ENCODE results near the gene KCNAB2.
A peak's percentile ranks its signal among the peaks of the same experiment; 100 is the strongest.

The KCNAB2 gene

DNA sequence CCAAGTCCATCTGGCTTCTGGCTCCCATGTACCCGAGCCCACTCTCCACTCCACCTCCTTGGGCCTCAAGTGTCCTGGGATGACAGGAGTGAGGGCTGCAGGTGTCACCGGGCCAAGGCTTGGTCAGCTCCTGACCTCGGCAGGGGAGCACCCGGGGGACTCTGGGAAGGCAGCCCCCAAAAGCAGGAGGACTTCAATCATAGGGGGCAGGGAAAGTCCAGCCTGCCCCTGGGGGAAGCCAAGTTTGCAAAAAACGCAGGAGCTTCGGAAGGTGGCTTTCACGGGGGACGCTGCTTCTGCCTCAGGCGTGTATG, 56.8 kb downstream of the KCNAB2 start:
- DNase-seq (ENCODE audit: insufficient read length) (no peak), FAIRE-seq (no peak)
- TF ChIP-seq POLR2AphosphoS5 (IDR thresholded peaks at IDR 0.05; ENCODE audit: low read depth, low read length) (no peak), TAF1 (IDR thresholded peaks at IDR 0.05; ENCODE audit: borderline replicate concordance, low read depth, low read length) (no peak), POLR2A (IDR thresholded peaks at IDR 0.05; ENCODE audit: low read depth, low read length) (no peak)

- TF ChIP-seq TAF1 (IDR thresholded peaks at IDR 0.05; ENCODE audit: borderline replicate concordance, low read depth, low read length) (no peak), POLR2AphosphoS5 (IDR thresholded peaks at IDR 0.05; ENCODE audit: low read depth, low read length) (no peak), POLR2A (IDR thresholded peaks at IDR 0.05; ENCODE audit: low read depth, low read length) (no peak)
- no peak for DNase-seq (ENCODE audit: insufficient read length)
- no peak for FAIRE-seq
Measured at GRCh38 chr1:6103111-6103853, 57.6 kb downstream of the KCNAB2 start.

DNA sequence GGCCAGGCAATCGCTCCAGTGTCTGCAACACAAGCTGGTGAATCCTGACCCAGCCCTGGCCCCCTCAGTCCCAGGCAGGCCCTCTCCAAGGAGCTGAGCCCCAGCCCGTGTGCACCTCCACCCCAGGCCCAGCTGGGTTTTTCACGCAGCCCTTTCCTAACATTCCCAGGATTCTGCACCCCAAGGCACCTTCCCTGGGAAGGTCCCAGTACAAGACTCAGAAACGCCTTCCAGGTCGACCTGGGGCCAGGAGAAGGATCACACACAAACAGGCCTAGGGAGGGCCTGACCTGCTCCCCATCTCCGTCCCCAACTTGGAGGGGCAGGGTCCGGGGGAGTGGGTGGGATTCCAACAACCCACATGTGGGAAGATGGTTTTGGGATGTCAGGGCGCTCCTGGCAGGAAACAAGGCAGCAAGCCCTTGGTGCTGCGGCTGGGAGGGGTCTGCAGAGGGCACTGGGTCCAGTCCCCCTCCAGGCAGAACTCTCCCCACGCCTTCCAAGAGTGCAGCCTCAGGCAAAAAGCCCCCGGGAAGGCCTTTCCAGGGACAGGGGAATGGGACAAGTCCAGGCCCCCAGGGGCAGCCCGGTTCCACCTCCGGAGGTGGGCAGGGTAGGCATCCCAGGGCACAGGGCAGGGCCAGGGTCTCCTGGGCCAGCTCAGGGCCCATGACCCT, 58.3 kb downstream of the KCNAB2 start:
- FAIRE-seq (no peak), DNase-seq (ENCODE audit: insufficient read length) (no peak)

DNA sequence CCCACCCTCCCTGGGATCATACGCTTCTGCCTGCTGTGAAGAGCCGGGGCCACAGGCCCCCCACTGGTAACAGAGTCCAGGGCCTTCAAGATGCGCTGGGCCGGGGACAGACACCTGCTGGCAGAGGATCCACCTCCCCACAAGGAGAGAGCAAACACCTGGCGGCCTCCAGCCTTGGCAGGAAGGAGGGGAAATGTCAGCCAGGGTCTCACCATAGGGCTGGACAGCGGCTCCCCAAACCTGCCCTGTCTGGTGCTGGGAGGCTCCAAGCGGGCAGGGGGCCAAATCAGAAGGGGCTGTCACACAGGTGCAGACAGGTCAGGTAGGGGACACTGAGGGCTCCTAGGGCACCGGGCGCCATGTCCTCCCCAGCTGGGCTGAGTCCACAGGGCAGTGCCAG, 58.9 kb downstream of the KCNAB2 start:
- no peak for DNase-seq (ENCODE audit: insufficient read length)
- no peak for FAIRE-seq
- TF ChIP-seq POLR2A (IDR thresholded peaks at IDR 0.05; ENCODE audit: low read depth, low read length) (no peak), POLR2AphosphoS5 (IDR thresholded peaks at IDR 0.05; ENCODE audit: low read depth, low read length) (no peak), TAF1 (IDR thresholded peaks at IDR 0.05; ENCODE audit: borderline replicate concordance, low read depth, low read length) (no peak)

More for the DNA sequence above, 58.3 kb downstream of the KCNAB2 start:
- TF ChIP-seq POLR2A (IDR thresholded peaks at IDR 0.05; ENCODE audit: low read depth, low read length) (no peak), POLR2AphosphoS5 (IDR thresholded peaks at IDR 0.05; ENCODE audit: low read depth, low read length) (no peak), TAF1 (IDR thresholded peaks at IDR 0.05; ENCODE audit: borderline replicate concordance, low read depth, low read length) (no peak)

DNA sequence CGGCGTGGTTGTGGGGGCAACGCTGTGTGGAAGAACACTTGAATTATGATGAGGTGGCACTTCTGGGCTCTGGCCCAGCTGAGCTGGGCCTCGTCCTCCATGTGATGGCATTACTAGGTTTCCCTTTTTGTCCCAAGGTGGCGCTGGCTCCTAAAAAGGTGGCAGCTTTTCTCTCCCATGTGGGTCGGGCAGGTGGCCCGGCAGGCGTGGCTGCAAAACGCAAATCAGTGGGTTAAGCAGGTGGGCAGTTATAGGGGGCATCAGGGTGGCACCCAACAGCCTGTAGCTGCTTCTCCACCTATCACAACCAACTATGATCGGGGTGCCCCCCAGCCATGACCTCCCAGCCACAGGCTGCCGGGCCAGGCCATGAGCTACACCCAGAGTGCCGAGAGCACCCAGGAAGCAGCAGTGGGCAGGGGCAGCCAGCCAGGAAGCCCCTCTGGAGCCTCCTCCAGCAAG, 59.6 kb downstream of the KCNAB2 start:
- no peak for TF ChIP-seq TAF1 (IDR thresholded peaks at IDR 0.05; ENCODE audit: borderline replicate concordance, low read depth, low read length)
- TF ChIP-seq POLR2AphosphoS5 (IDR thresholded peaks at IDR 0.05; ENCODE audit: low read depth, low read length): no peak
- TF ChIP-seq POLR2A (IDR thresholded peaks at IDR 0.05; ENCODE audit: low read depth, low read length): no peak
- DNase-seq (ENCODE audit: insufficient read length): no peak
- FAIRE-seq: no peak

GRCh38 chr1:6105763-6106162, 60.1 kb downstream of the KCNAB2 start:
- FAIRE-seq: no peak
- no peak for DNase-seq (ENCODE audit: insufficient read length)
- TF ChIP-seq POLR2A (IDR thresholded peaks at IDR 0.05; ENCODE audit: low read depth, low read length) (no peak), TAF1 (IDR thresholded peaks at IDR 0.05; ENCODE audit: borderline replicate concordance, low read depth, low read length) (no peak), POLR2AphosphoS5 (IDR thresholded peaks at IDR 0.05; ENCODE audit: low read depth, low read length) (no peak)

- no peak for TF ChIP-seq POLR2AphosphoS5 (IDR thresholded peaks at IDR 0.05; ENCODE audit: low read depth, low read length)
- TF ChIP-seq TAF1 (IDR thresholded peaks at IDR 0.05; ENCODE audit: borderline replicate concordance, low read depth, low read length): no peak
- TF ChIP-seq POLR2A (IDR thresholded peaks at IDR 0.05; ENCODE audit: low read depth, low read length): no peak
- no peak for DNase-seq (ENCODE audit: insufficient read length)
- no peak for FAIRE-seq
Measured at GRCh38 chr1:6106321-6106731, 60.6 kb downstream of the KCNAB2 start.

DNA sequence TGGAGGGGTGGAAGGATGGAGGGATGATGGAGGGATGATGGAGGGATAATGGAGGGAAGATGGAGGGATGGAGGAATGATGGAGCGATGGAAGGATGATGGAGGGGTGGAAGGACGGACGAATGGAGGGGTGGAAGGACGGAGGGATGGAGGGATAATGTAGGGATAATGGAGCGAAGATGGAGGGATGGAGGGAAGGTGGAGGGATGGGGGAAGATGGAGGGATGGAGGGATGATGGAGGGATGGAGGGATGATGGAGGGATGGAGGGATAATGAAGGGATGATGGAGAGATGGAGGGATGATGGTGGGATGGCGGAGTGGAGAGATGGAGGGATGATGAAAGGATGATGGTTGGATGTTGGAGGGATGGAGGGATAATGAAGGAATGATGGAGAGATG, 61.3 kb downstream of the KCNAB2 start:
- DNase-seq (ENCODE audit: insufficient read length): no peak
- FAIRE-seq: no peak
- TF ChIP-seq POLR2AphosphoS5 (IDR thresholded peaks at IDR 0.05; ENCODE audit: low read depth, low read length) (no peak), TAF1 (IDR thresholded peaks at IDR 0.05; ENCODE audit: borderline replicate concordance, low read depth, low read length) (no peak), POLR2A (IDR thresholded peaks at IDR 0.05; ENCODE audit: low read depth, low read length) (no peak)

DNA sequence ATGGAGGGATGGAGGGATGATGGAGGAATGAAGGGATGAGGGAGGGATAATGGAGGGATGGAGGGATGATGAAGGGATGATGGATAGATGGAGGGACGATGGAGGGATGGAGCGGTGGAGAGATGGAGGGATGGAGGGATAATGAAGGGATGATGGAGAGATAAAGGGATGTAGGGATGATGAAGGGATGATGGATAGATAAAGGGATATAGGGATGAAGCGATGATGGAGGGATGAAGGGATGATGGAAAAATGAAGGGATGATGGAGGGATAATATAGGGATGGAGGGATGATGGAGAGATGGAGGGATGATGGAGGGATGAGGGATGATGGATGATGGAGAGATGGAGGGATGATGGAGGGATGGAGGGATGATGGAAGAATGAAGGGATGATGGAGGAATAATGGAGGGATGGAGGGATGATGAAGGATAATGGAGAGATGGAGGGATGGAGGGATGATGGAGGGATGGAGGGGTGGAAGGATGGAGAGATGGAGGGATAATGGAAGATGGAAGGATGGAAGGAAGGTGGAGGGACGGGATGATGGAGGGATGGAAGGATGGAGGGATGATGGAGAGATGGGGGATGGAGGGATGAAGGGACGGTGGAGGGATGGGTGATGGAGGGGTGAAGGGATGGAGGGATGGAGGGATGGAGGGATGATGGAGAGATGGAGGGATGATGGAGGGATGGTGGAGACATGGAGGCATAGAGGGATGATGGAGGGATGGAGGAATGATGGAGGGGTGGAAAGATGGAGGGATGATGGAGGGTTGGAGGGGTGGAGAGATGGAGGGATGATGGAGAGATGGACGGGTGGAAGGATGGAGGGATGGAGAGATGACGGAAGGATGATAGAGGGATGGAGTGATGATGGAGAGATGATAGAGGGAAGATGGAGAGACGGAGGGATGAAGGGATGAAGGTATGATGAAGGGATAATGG, 62.0 kb downstream of the KCNAB2 start:
- TF ChIP-seq TAF1 (IDR thresholded peaks at IDR 0.05; ENCODE audit: borderline replicate concordance, low read depth, low read length) (no peak), POLR2AphosphoS5 (IDR thresholded peaks at IDR 0.05; ENCODE audit: low read depth, low read length) (no peak), POLR2A (IDR thresholded peaks at IDR 0.05; ENCODE audit: low read depth, low read length) (no peak)
- FAIRE-seq: no peak
- no peak for DNase-seq (ENCODE audit: insufficient read length)

GRCh38 chr1:6108476-6108875, 62.8 kb downstream of the KCNAB2 start:
- TF ChIP-seq TAF1 (IDR thresholded peaks at IDR 0.05; ENCODE audit: borderline replicate concordance, low read depth, low read length): no peak
- TF ChIP-seq POLR2A (IDR thresholded peaks at IDR 0.05; ENCODE audit: low read depth, low read length): no peak
- TF ChIP-seq POLR2AphosphoS5 (IDR thresholded peaks at IDR 0.05; ENCODE audit: low read depth, low read length): no peak
- FAIRE-seq: no peak
- DNase-seq (ENCODE audit: insufficient read length): no peak

GRCh38 chr1:6108937-6109614, 63.4 kb downstream of the KCNAB2 start:
- DNase-seq (ENCODE audit: insufficient read length) (peak; percentile 67), FAIRE-seq (no peak)
- no peak for TF ChIP-seq TAF1 (IDR thresholded peaks at IDR 0.05; ENCODE audit: borderline replicate concordance, low read depth, low read length)
- TF ChIP-seq POLR2A (IDR thresholded peaks at IDR 0.05; ENCODE audit: low read depth, low read length): no peak
- no peak for TF ChIP-seq POLR2AphosphoS5 (IDR thresholded peaks at IDR 0.05; ENCODE audit: low read depth, low read length)

All from GM12892 (cell line).